Immature natural killer cell (primary cell): ENCODE measurements around the gene MAOA. TPM values are rescaled to one million over a fixed set of nuclear protein-coding genes. Genes with fewer than 3 reads are reported as not detected.
A peak's percentile ranks its signal among the peaks of the same experiment; 100 is the strongest.

Experiments used
- DNase-seq, 3 donors: peaks; one replicate each; pipeline ENCODE4 v3.0.0; 2022; ENCODE audit warnings: mixed read lengths in 1 of 3
- H3K27ac Mint-ChIP-seq, 6 donors: one replicate each; pipeline ENCODE4 v1.8.0; 2020; ENCODE audit warnings: mixed read lengths in 6 of 6, mild to moderate bottlenecking in 5 of 6, inconsistent platforms in 4 of 6, moderate library complexity in 3 of 6
- H3K27me3 Mint-ChIP-seq, 3 donors: one replicate each; pipeline ENCODE4 v1.8.0; 2020 to 2021; ENCODE audit warnings: low read depth in 3 of 3, mild to moderate bottlenecking in 3 of 3, mixed read lengths in 3 of 3, moderate library complexity in 3 of 3, inconsistent platforms in 1 of 3
- H3K36me3 Mint-ChIP-seq, 3 donors: one replicate each; pipeline ENCODE4 v1.8.0; 2020; ENCODE audit warnings: mixed read lengths in 3 of 3, inconsistent platforms in 2 of 3, mild to moderate bottlenecking in 2 of 3
- H3K4me1 Mint-ChIP-seq, 2 donors: one replicate each; pipeline ENCODE4 v1.8.0; 2020; ENCODE audit warnings: inconsistent platforms in 2 of 2, mild to moderate bottlenecking in 2 of 2, mixed read lengths in 2 of 2, moderate library complexity in 1 of 2
- H3K4me3 Mint-ChIP-seq, 5 donors: one replicate each; pipeline ENCODE4 v1.8.0; 2020; ENCODE audit warnings: mild to moderate bottlenecking in 5 of 5, mixed read lengths in 5 of 5, inconsistent platforms in 3 of 5, moderate library complexity in 3 of 5
- H3K9me3 Mint-ChIP-seq, 6 donors: one replicate each; pipeline ENCODE4 v1.8.0; 2020; ENCODE audit warnings: mild to moderate bottlenecking in 6 of 6, mixed read lengths in 6 of 6, inconsistent platforms in 4 of 6, moderate library complexity in 3 of 6
- polyA plus RNA-seq, 3 donors: library from polyadenylated mRNA; unstranded; fragments of 300-500 nt; fragmentation: Illumina TruSeq; gene quantifications; one replicate each; pipeline ENCODE4 v1.2.3, GENCODE V29; 2021

The MAOA gene
- polyA plus RNA-seq, 3 donors from 2014 or later = not detected

- no peak overlapping the region for H3K4me3 Mint-ChIP-seq
- no peaks in the 10 kb centered on the region for H3K9me3 Mint-ChIP-seq
- peak; percentile 4 to 17 (median 13) for DNase-seq
- H3K27ac Mint-ChIP-seq = peak overlapping the region in 1 of 6 donors; percentile 4
- H3K27me3 Mint-ChIP-seq = peaks cover 0 to 8% (median 3%) of the 10 kb centered on the region in 3 donors
- H3K36me3 Mint-ChIP-seq = no peaks in the 10 kb centered on the region
- no peaks in the 10 kb centered on the region for H3K4me1 Mint-ChIP-seq
Observed at GRCh38 chrX:43676971-43677572, 21.0 kb downstream of the MAOA start.

- no peaks in the 10 kb centered on the region for H3K9me3 Mint-ChIP-seq
Observed at GRCh38 chrX:43677993-43678392, 21.9 kb downstream of the MAOA start.

GRCh38 chrX:43679058-43679457 is 23.0 kb downstream of the MAOA start:
- Mint-ChIP-seq H3K4me3 (no peak overlapping the region), H3K27me3 (peaks cover 0 to 8% (median 2%) of the 10 kb centered on the region in 3 donors), H3K27ac (no peak overlapping the region), H3K9me3 (no peaks in the 10 kb centered on the region), H3K36me3 (no peaks in the 10 kb centered on the region), H3K4me1 (no peaks in the 10 kb centered on the region)
- DNase-seq = no peak

More at GRCh38 chrX:43677993-43678392, 21.9 kb downstream of the MAOA start:
- Mint-ChIP-seq H3K27me3 (peaks cover 0 to 8% (median 3%) of the 10 kb centered on the region in 3 donors), H3K4me1 (no peaks in the 10 kb centered on the region), H3K4me3 (no peak overlapping the region), H3K27ac (no peak overlapping the region), H3K36me3 (no peaks in the 10 kb centered on the region)
- no peak for DNase-seq

- Mint-ChIP-seq H3K36me3 (no peaks in the 10 kb centered on the region), H3K9me3 (no peaks in the 10 kb centered on the region), H3K27me3 (peaks cover 0 to 11% (median 2%) of the 10 kb centered on the region in 3 donors), H3K4me1 (no peaks in the 10 kb centered on the region), H3K4me3 (no peak overlapping the region), H3K27ac (no peak overlapping the region)
- no peak for DNase-seq
Observed at GRCh38 chrX:43679778-43680177, 23.7 kb downstream of the MAOA start.

GRCh38 chrX:43682726-43683125 is 26.6 kb downstream of the MAOA start:
- Mint-ChIP-seq H3K9me3 (no peaks in the 10 kb centered on the region), H3K27ac (no peak overlapping the region), H3K4me1 (no peaks in the 10 kb centered on the region), H3K27me3 (peaks cover 2 to 11% (median 4%) of the 10 kb centered on the region in 3 donors), H3K4me3 (no peak overlapping the region), H3K36me3 (no peaks in the 10 kb centered on the region)
- no peak for DNase-seq

GRCh38 chrX:43685221-43685620 is 29.1 kb downstream of the MAOA start:
- Mint-ChIP-seq H3K36me3 (no peaks in the 10 kb centered on the region), H3K4me1 (no peaks in the 10 kb centered on the region), H3K27ac (no peak overlapping the region), H3K27me3 (peaks cover 4 to 7% (median 4%) of the 10 kb centered on the region in 3 donors), H3K9me3 (no peaks in the 10 kb centered on the region), H3K4me3 (no peak overlapping the region)
- no peak for DNase-seq

- Mint-ChIP-seq H3K4me3 (no peak overlapping the region), H3K27ac (no peak overlapping the region), H3K27me3 (peaks cover 2 to 7% (median 4%) of the 10 kb centered on the region in 3 donors), H3K36me3 (no peaks in the 10 kb centered on the region), H3K9me3 (no peaks in the 10 kb centered on the region), H3K4me1 (no peaks in the 10 kb centered on the region)
- DNase-seq = no peak
Observed at GRCh38 chrX:43688586-43688985, 32.5 kb downstream of the MAOA start.

GRCh38 chrX:43693602-43694406 is 37.7 kb downstream of the MAOA start:
- no peaks in the 10 kb centered on the region for H3K36me3 Mint-ChIP-seq
- H3K4me1 Mint-ChIP-seq = no peaks in the 10 kb centered on the region
- peaks cover 0 to 12% (median 2%) of the 10 kb centered on the region in 3 donors for H3K27me3 Mint-ChIP-seq
- H3K27ac Mint-ChIP-seq = no peak overlapping the region
- DNase-seq = no peak
- H3K4me3 Mint-ChIP-seq = no peak overlapping the region
- H3K9me3 Mint-ChIP-seq = no peaks in the 10 kb centered on the region

- no peaks in the 10 kb centered on the region for H3K36me3 Mint-ChIP-seq
- DNase-seq = no peak
- no peaks in the 10 kb centered on the region for H3K9me3 Mint-ChIP-seq
- no peak overlapping the region for H3K4me3 Mint-ChIP-seq
- peaks cover 1 to 18% (median 5%) of the 10 kb centered on the region in 3 donors for H3K27me3 Mint-ChIP-seq
- H3K27ac Mint-ChIP-seq = no peak overlapping the region
- no peaks in the 10 kb centered on the region for H3K4me1 Mint-ChIP-seq
Observed at GRCh38 chrX:43699475-43699874, 43.4 kb downstream of the MAOA start.

- no peak for DNase-seq
- Mint-ChIP-seq H3K27me3 (peaks cover 1 to 13% (median 5%) of the 10 kb centered on the region in 3 donors), H3K4me3 (no peak overlapping the region), H3K27ac (no peak overlapping the region), H3K9me3 (no peaks in the 10 kb centered on the region), H3K4me1 (no peaks in the 10 kb centered on the region), H3K36me3 (no peaks in the 10 kb centered on the region)
Observed at GRCh38 chrX:43702079-43702524, 46.0 kb downstream of the MAOA start.

GRCh38 chrX:43702660-43703059 is 46.6 kb downstream of the MAOA start:
- Mint-ChIP-seq H3K9me3 (no peaks in the 10 kb centered on the region), H3K27me3 (peaks cover 1 to 11% (median 5%) of the 10 kb centered on the region in 3 donors), H3K4me1 (no peaks in the 10 kb centered on the region), H3K27ac (no peak overlapping the region), H3K4me3 (no peak overlapping the region), H3K36me3 (no peaks in the 10 kb centered on the region)
- DNase-seq = no peak

- no peaks in the 10 kb centered on the region for H3K4me1 Mint-ChIP-seq
- no peaks in the 10 kb centered on the region for H3K36me3 Mint-ChIP-seq
- H3K9me3 Mint-ChIP-seq = no peaks in the 10 kb centered on the region
- no peak overlapping the region for H3K4me3 Mint-ChIP-seq
- peaks cover 1 to 11% (median 5%) of the 10 kb centered on the region in 3 donors for H3K27me3 Mint-ChIP-seq
- no peak overlapping the region for H3K27ac Mint-ChIP-seq
- DNase-seq = no peak
Observed at GRCh38 chrX:43703211-43703791, 47.2 kb downstream of the MAOA start.

- Mint-ChIP-seq H3K4me3 (no peak overlapping the region), H3K9me3 (no peaks in the 10 kb centered on the region), H3K27me3 (peaks cover 0 to 7% (median 1%) of the 10 kb centered on the region in 3 donors), H3K27ac (no peak overlapping the region), H3K4me1 (no peaks in the 10 kb centered on the region), H3K36me3 (no peaks in the 10 kb centered on the region)
- no peak for DNase-seq
Observed at GRCh38 chrX:43706786-43707370, 50.8 kb downstream of the MAOA start.
